NCI-H2107 treated with DMSO at 0.1 percent for 48 hours (cell line): Measurements from ENCODE around the gene IDE.
A peak's percentile ranks its signal among the peaks of the same experiment; 100 is the strongest.

Experiments used
- DNase-seq: peaks from one replicate; lab custom pipeline; 2025; ENCODE audit not compliant: unreplicated experiment; lab: John Stamatoyannopoulos, UW

The IDE gene

GRCh38 chr10:92567952-92568600, 5.8 kb downstream of the IDE start:
- DNase-seq, result no peak

- DNase-seq, result no peak
These were observed 11.5 kb downstream of the IDE start for GRCh38 chr10:92562424-92562823.

- no peak for DNase-seq
These were observed 14.8 kb downstream of the IDE start for GRCh38 chr10:92559046-92559445.

GRCh38 chr10:92553959-92554358, 19.9 kb downstream of the IDE start:
- DNase-seq, result no peak

- no peak for DNase-seq
These were observed 21.6 kb downstream of the IDE start for GRCh38 chr10:92552310-92552709.

GRCh38 chr10:92550924-92551323, 23.0 kb downstream of the IDE start:
- DNase-seq, result no peak

GRCh38 chr10:92547676-92548075, 26.2 kb downstream of the IDE start:
- DNase-seq, result no peak

GRCh38 chr10:92545556-92545955, 28.3 kb downstream of the IDE start:
- no peak for DNase-seq

GRCh38 chr10:92544296-92544695, 29.6 kb downstream of the IDE start:
- DNase-seq, result peak; percentile 39

- no peak for DNase-seq
These were observed 31.4 kb downstream of the IDE start for GRCh38 chr10:92542458-92542857.

GRCh38 chr10:92541583-92541982, 32.3 kb downstream of the IDE start:
- DNase-seq, result no peak

GRCh38 chr10:92538231-92538958, 35.5 kb downstream of the IDE start:
- no peak for DNase-seq

- no peak for DNase-seq
These were observed 42.9 kb downstream of the IDE start for GRCh38 chr10:92530891-92531535.

- DNase-seq, result no peak
These were observed 43.5 kb downstream of the IDE start for GRCh38 chr10:92530421-92530820.

- no peak for DNase-seq
These were observed 46.2 kb downstream of the IDE start for GRCh38 chr10:92527716-92528115.

- DNase-seq, result no peak
These were observed 50.3 kb downstream of the IDE start for GRCh38 chr10:92523639-92524038.

- peak; percentile 39 for DNase-seq
These were observed 56.7 kb downstream of the IDE start for GRCh38 chr10:92517034-92517655.

GRCh38 chr10:92508866-92509265, 65.0 kb downstream of the IDE start:
- DNase-seq, result no peak

GRCh38 chr10:92506336-92506735, 67.6 kb downstream of the IDE start:
- DNase-seq, result no peak

- DNase-seq, result no peak
These were observed 68.8 kb downstream of the IDE start for GRCh38 chr10:92505044-92505443.

- DNase-seq, result no peak
These were observed 71.5 kb downstream of the IDE start for GRCh38 chr10:92502296-92502808.

- no peak for DNase-seq
These were observed 80.5 kb downstream of the IDE start for GRCh38 chr10:92493362-92493761.
